HG02763 (cell line): Measurements from ENCODE around the gene AQP10.
"Not testable (repeated sequence)": the region's sequence is repeated elsewhere in the genome, so short reads cannot be mapped to it uniquely, and the experiment has no call there.

Source experiments
- ATAC-seq: cut with Tn5 transposase; IDR thresholded peaks from one replicate; pipeline ENCODE4 v1.9.1; 2021; ENCODE audit warnings: mild to moderate bottlenecking, moderate library complexity; ENCODE audit not compliant: unreplicated experiment

The AQP10 gene

GRCh38 chr1:154320882-154321608 is at the start of gene AQP10:
AQP10 (plus strand) TSS chr1:154321093; CDS start chr1:154321156, 63 bp downstream.
- no peak for ATAC-seq

- peak; percentile 81 for ATAC-seq
Measured at GRCh38 chr1:154272217-154272998, 48.5 kb upstream of the AQP10 start, which contains the start of gene HAX1. HAX1 (plus strand) TSS chr1:154272629; CDS start chr1:154272724, 95 bp downstream.

GRCh38 chr1:154272999-154273563 is 47.8 kb upstream of the AQP10 start:
- ATAC-seq: no peak

GRCh38 chr1:154276797-154277196 is 44.1 kb upstream of the AQP10 start:
- ATAC-seq: no peak

- ATAC-seq: not testable (repeated sequence)
Measured at GRCh38 chr1:154287591-154287990, 33.3 kb upstream of the AQP10 start.

- ATAC-seq: no peak
Measured at GRCh38 chr1:154288661-154289060, 32.2 kb upstream of the AQP10 start.

- no peak for ATAC-seq
Measured at GRCh38 chr1:154290921-154291320, 30.0 kb upstream of the AQP10 start.

GRCh38 chr1:154295408-154296235 is 25.3 kb upstream of the AQP10 start:
- no peak for ATAC-seq

- ATAC-seq: no peak
Measured at GRCh38 chr1:154301582-154301981, 19.3 kb upstream of the AQP10 start.

- no peak for ATAC-seq
Measured at GRCh38 chr1:154304664-154305337, 16.1 kb upstream of the AQP10 start.

- no peak for ATAC-seq
Measured at GRCh38 chr1:154306151-154306550, 14.7 kb upstream of the AQP10 start.

- ATAC-seq: not testable (repeated sequence)
Measured at GRCh38 chr1:154307670-154308270, 13.1 kb upstream of the AQP10 start.

GRCh38 chr1:154309136-154309535 is 11.8 kb upstream of the AQP10 start:
- not testable (repeated sequence) for ATAC-seq

- not testable (repeated sequence) for ATAC-seq
Measured at GRCh38 chr1:154312229-154313065, 8.4 kb upstream of the AQP10 start.

GRCh38 chr1:154313066-154313356 is 7.9 kb upstream of the AQP10 start:
- no peak for ATAC-seq

GRCh38 chr1:154314226-154314625 is 6.7 kb upstream of the AQP10 start:
- ATAC-seq: not testable (repeated sequence)

GRCh38 chr1:154316704-154317103 is 4.2 kb upstream of the AQP10 start:
- no peak for ATAC-seq

- ATAC-seq: no peak
Measured at GRCh38 chr1:154318386-154318785, 2.5 kb upstream of the AQP10 start.

- ATAC-seq: not testable (repeated sequence)
Measured at GRCh38 chr1:154321609-154321934, 679 bp downstream of the AQP10 start.
